GM12878 (cell line): ENCODE results near the gene SCN5A. TPM values are rescaled to one million over a fixed set of nuclear protein-coding genes. Genes with fewer than 3 reads are reported as not detected.
A peak's percentile ranks its signal among the peaks of the same experiment; 100 is the strongest.

Experiments used
- ATAC-seq: fragments of 200-7000 bp; cut with Tn5 transposase; 3 replicates; pipeline ENCODE4 v1.9.1; 2020; ENCODE audit warnings: mild to moderate bottlenecking, moderate library complexity
- BruUV-seq: library from RNA; stranded (reverse); fragments of 400-500 nt; replicated peaks from 2 replicates; lab custom pipeline; 2021; lab: Mats Ljungman, UMichigan
- CTCF ChIA-PET: fragments of 300-600 bp; sonication (Branson Sonifier 250); formaldehyde crosslinking; extraction: SDS; loops from one replicate; lab custom pipeline; 2021; ENCODE audit warnings: inconsistent platforms; lab: Yijun Ruan, JAX
- POLR2A ChIA-PET: fragments of 350-600 bp; formaldehyde crosslinking; extraction: SDS; loops from one replicate; lab custom pipeline; 2021; ENCODE audit warnings: inconsistent platforms; lab: Charles Lee
- RAD21 ChIA-PET: fragments of 300-600 bp; sonication (Branson Sonifier 250); formaldehyde crosslinking; loops from one replicate; lab custom pipeline; 2023; ENCODE audit warnings: antibody characterized with exemption; ENCODE audit not compliant: unreplicated experiment; lab: Charles Lee
- SMC1A ChIA-PET: fragments of 300-600 bp; sonication (Branson Sonifier 250); formaldehyde crosslinking; loops from one replicate; lab custom pipeline; 2023; ENCODE audit not compliant: unreplicated experiment, uncharacterized antibody; lab: Charles Lee
- DNase-seq: peaks from one replicate; pipeline ENCODE4 v3.0.0-alpha.2; 2011; ENCODE audit warnings: low read depth, low spot score
- FAIRE-seq: peaks from 3 replicates; lab custom pipeline; 2011; peaks lifted over from hg19 to GRCh38; lab: Jason Lieb, UNC
- H2AFZ ChIP-seq: 2 replicates; pipeline ENCODE4 v1.6.0; 2011; ENCODE audit warnings: low read depth, low read length, control low read depth; ENCODE audit not compliant: control insufficient read depth
- H3K27ac ChIP-seq: 2 replicates; pipeline ENCODE4 v1.5.1; 2011; ENCODE audit warnings: control low read depth; ENCODE audit not compliant: control insufficient read depth, insufficient read depth
- H3K27me3 ChIP-seq, 2 experiments: replicated peaks in 1 of 2; 2 replicates each; pipeline versions ENCODE4 v1.6.0 to v1.6.1; 2011; ENCODE audit warnings: low read length in 1 of 2; ENCODE audit not compliant: control insufficient read depth in 2 of 2, insufficient read depth in 2 of 2
- H3K36me3 ChIP-seq, 2 experiments: 2 replicates each; pipeline ENCODE4 v1.5.1; 2011; ENCODE audit warnings: low read length in 1 of 2; ENCODE audit not compliant: control insufficient read depth in 2 of 2, insufficient read depth in 2 of 2
- H3K4me1 ChIP-seq: 2 replicates; pipeline ENCODE4 v1.6.1; 2011; ENCODE audit warnings: mild to moderate bottlenecking, low read length, moderate library complexity, mixed read lengths; ENCODE audit not compliant: control insufficient read depth, insufficient read depth
- H3K4me2 ChIP-seq: 2 replicates; pipeline ENCODE4 v1.6.0; 2011; ENCODE audit warnings: control low read depth; ENCODE audit not compliant: control insufficient read depth, insufficient read depth
- H3K4me3 ChIP-seq: fragments of 200-600 bp; sonication (generic); 2 replicates; pipeline ENCODE4 v1.5.1; 2016
- H3K79me2 ChIP-seq: 2 replicates; pipeline ENCODE4 v1.6.0; 2011; ENCODE audit warnings: low read length; ENCODE audit not compliant: control insufficient read depth, insufficient read depth
- H3K9ac ChIP-seq: 2 replicates; pipeline ENCODE4 v1.8.0; 2011; ENCODE audit warnings: low read length, control low read depth, mixed read lengths; ENCODE audit not compliant: control insufficient read depth, insufficient read depth
- H3K9me3 ChIP-seq: replicated peaks from 3 replicates; pipeline ENCODE4 v1.5.1; 2011; ENCODE audit warnings: mild to moderate bottlenecking, low read length; ENCODE audit not compliant: control insufficient read depth, insufficient read depth
- H4K20me1 ChIP-seq: 2 replicates; pipeline ENCODE4 v1.6.0; 2011; ENCODE audit not compliant: control insufficient read depth, insufficient read depth
- CBX3 ChIP-seq: fragments of 200-600 bp; sonication (generic); IDR thresholded peaks from 2 replicates; pipeline ENCODE4 v1.6.1; 2016; ENCODE audit warnings: low read depth, borderline replicate concordance
- CEBPB ChIP-seq, 2 experiments: fragments of 150-350 bp in 1 of 2; IDR thresholded peaks; 2 replicates each; pipeline ENCODE4 v1.6.1; 2012 to 2014; ENCODE audit warnings: low read depth in 2 of 2, low read length in 2 of 2, borderline replicate concordance in 1 of 2, inconsistent platforms in 1 of 2
- GATAD2B ChIP-seq: fragments of 450-650 bp; conservative IDR thresholded peaks from 2 replicates; pipeline ENCODE4 v1.6.1; 2017; ENCODE audit warnings: low read depth, mild to moderate bottlenecking, moderate library complexity
- IKZF2 ChIP-seq, 2 experiments: fragments of 450-650 bp; IDR thresholded peaks; 2 replicates each; pipeline ENCODE4 v1.6.1; 2017; ENCODE audit warnings: mild to moderate bottlenecking in 2 of 2, moderate library complexity in 2 of 2
- KAT2A ChIP-seq: conservative IDR thresholded peaks from 2 replicates; pipeline ENCODE4 v1.6.1; 2011; ENCODE audit warnings: low read depth, low read length; ENCODE audit not compliant: control insufficient read depth
- LARP7 ChIP-seq: fragments of 450-650 bp; IDR thresholded peaks from 2 replicates; pipeline ENCODE4 v1.6.1; 2017; ENCODE audit warnings: mild to moderate bottlenecking
- RAD21 ChIP-seq: IDR thresholded peaks from 2 replicates; pipeline ENCODE4 v1.6.1; 2011; ENCODE audit warnings: mild to moderate bottlenecking, low read depth, low read length, moderate library complexity; ENCODE audit not compliant: insufficient read depth
- SMC3 ChIP-seq: IDR thresholded peaks from 2 replicates; pipeline ENCODE4 v1.6.1; 2011; ENCODE audit warnings: low read length, improper control_type of control experiment, borderline replicate concordance
- WRNIP1 ChIP-seq: IDR thresholded peaks from 2 replicates; pipeline ENCODE4 v1.6.1; 2011; ENCODE audit warnings: low read depth, low read length, improper control_type of control experiment, borderline replicate concordance
- YY1 ChIP-seq: IDR thresholded peaks from 2 replicates; pipeline ENCODE4 v1.6.1; 2011; ENCODE audit warnings: low read depth, mild to moderate bottlenecking, low read length
- WGBS: methylation state at CpG from one replicate; pipeline ENCODE4 v1.1.6; 2016; ENCODE audit warnings: low lambda C conversion rate; ENCODE audit not compliant: insufficient replicate concordance, insufficient coverage; ENCODE audit errors: missing lambda C conversion rate; 5-methylcytosine and 5-hydroxymethylcytosine counted together
- in situ Hi-C: fragments of 300-500 bp; cut with MboI; formaldehyde crosslinking; loops from 9 replicates; pipeline ENCODE4 v1.14.3; 2018; ENCODE audit warnings: mixed read lengths
- intact Hi-C: fragments of 100-400 bp; cut with micrococcal nuclease; formaldehyde crosslinking; loops from one replicate; pipeline ENCODE4 v1.14.2; 2022; ENCODE audit not compliant: unreplicated experiment
- polyA plus RNA-seq, 11 experiments: library from polyadenylated mRNA; depleted of rRNA in 4 of 11; unstranded in 6 of 11; stranded (reverse) in 5 of 11; fragments of >200 nt; fragmentation: Nextera tagmentation in 4 of 11; fragmentation: Illumina TruSeq in 1 of 11; extraction: Ambion mirVana in 4 of 11; extraction: Trizol in 1 of 11; gene quantifications; 1 replicate in 1 of 11; 2 replicates in 10 of 11; pipeline versions ENCODE4 v1.2.1 to v1.2.3, GENCODE V29; 2011 to 2016; ENCODE audit warnings: inconsistent platforms in 2 of 11, missing spikeins in 2 of 11, low read depth in 1 of 11
- total RNA-seq, 4 experiments: library from RNA; depleted of rRNA in 3 of 4; stranded (reverse); fragments of >200 nt in 3 of 4; fragmentation: Illumina TruSeq in 1 of 4; extraction: Trizol in 1 of 4; gene quantifications; 2 replicates each; pipeline versions ENCODE4 v1.2.1 to v1.2.3, GENCODE V29; 2013 to 2021
- TF ChIP-seq, protein P1 (sequence below): IDR thresholded peaks from 2 replicates; pipeline ENCODE4 v1.6.1; 2011; ENCODE audit warnings: mild to moderate bottlenecking, low read depth, low read length, moderate library complexity; ENCODE audit not compliant: insufficient replicate concordance
- TF ChIP-seq, protein P2 (sequence below): fragments of 450-650 bp; IDR thresholded peaks from 2 replicates; pipeline ENCODE4 v1.6.1; 2016; ENCODE audit warnings: mild to moderate bottlenecking
- TF ChIP-seq, protein P3 (sequence below), 3 experiments: IDR thresholded peaks in 2 of 3; conservative IDR thresholded peaks in 1 of 3; 2 replicates each; pipeline ENCODE4 v1.5.1; 2011; ENCODE audit warnings: low read depth in 3 of 3, low read length in 3 of 3, mild to moderate bottlenecking in 3 of 3, control low read depth in 2 of 3, moderate library complexity in 2 of 3, inconsistent platforms in 1 of 3, mixed read lengths in 1 of 3; ENCODE audit not compliant: control insufficient read depth in 2 of 3, insufficient read depth in 1 of 3; ENCODE audit errors: extremely low read depth in 1 of 3

SCN5A gene
- total and polyA plus RNA-seq, 10 of the 15 experiments (the other 5 are each of a cell fraction or from before 2014, with no cell fraction given), result not detected

- TF ChIP-seq, protein P1, sequence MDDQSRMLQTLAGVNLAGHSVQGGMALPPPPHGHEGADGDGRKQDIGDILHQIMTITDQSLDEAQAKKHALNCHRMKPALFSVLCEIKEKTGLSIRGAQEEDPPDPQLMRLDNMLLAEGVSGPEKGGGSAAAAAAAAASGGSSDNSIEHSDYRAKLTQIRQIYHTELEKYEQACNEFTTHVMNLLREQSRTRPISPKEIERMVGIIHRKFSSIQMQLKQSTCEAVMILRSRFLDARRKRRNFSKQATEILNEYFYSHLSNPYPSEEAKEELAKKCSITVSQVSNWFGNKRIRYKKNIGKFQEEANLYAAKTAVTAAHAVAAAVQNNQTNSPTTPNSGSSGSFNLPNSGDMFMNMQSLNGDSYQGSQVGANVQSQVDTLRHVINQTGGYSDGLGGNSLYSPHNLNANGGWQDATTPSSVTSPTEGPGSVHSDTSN, result no peak
- TF ChIP-seq YY1, result no peak
Measured at GRCh38 chr3:38628835-38629234, 20.7 kb downstream of the SCN5A start (continued).

DNA sequence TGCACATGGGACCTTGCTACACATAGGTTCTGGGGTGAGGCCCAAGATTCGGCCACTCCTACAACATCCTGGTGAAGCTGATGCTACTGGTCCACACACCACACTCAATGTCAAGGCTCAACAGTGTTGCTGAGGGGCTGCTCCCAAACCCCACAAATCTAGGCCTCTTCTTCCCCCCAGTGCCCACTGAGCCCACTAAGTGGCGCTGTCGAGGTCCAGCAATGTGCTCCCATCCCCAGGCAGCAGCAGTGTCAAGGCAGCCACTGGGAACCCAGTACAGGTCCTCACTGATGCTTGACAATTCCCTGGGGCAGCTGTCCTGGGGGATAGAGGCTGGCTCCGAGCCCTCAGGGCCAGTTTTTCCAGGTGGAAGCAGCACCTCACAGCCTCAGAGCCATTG lies 21.5 kb downstream of the SCN5A start:
- Histone ChIP-seq H3K9ac (no peak overlapping the region), H3K79me2 (no peaks in the 10 kb centered on the region), H3K4me1 (no peaks in the 10 kb centered on the region), H3K4me2 (no peak overlapping the region), H3K27me3 (no peaks in the 10 kb centered on the region; a peak in 2 of 4 replicates), H3K4me3 (no peak overlapping the region), H4K20me1 (no peaks in the 10 kb centered on the region), H3K9me3 (no peaks in the 10 kb centered on the region), H3K27ac (no peak overlapping the region), H2AFZ (no peak overlapping the region), H3K36me3 (no peaks in the 10 kb centered on the region)
- 0% methylated on average over 4 of the region's 4 CpGs for WGBS
- CTCF ChIA-PET, result interaction anchor here (0.5 to 1.7 kb wide), 4 partner anchors 21 to 614 kb away, joined by 3 to 8 read pairs (median 4); no protein-coding TSS in a partner anchor
- ATAC-seq, result peak; percentile 84
- RAD21 ChIA-PET, result no interaction called here
- no peak for TF ChIP-seq CBX3
- no peak for TF ChIP-seq GATAD2B
- peak; percentile 31; the same call in 1 of the 2 replicates for TF ChIP-seq SMC3
- TF ChIP-seq IKZF2 (IDR thresholded peaks at IDR 0.05), result no peak
- TF ChIP-seq, protein P2, sequence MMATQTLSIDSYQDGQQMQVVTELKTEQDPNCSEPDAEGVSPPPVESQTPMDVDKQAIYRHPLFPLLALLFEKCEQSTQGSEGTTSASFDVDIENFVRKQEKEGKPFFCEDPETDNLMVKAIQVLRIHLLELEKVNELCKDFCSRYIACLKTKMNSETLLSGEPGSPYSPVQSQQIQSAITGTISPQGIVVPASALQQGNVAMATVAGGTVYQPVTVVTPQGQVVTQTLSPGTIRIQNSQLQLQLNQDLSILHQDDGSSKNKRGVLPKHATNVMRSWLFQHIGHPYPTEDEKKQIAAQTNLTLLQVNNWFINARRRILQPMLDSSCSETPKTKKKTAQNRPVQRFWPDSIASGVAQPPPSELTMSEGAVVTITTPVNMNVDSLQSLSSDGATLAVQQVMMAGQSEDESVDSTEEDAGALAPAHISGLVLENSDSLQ, result no peak
- no peak for TF ChIP-seq WRNIP1
- no peak for TF ChIP-seq KAT2A
- no peak for TF ChIP-seq LARP7
- TF ChIP-seq CEBPB (IDR thresholded peaks at IDR 0.05; ENCODE audit: borderline replicate concordance in 1 of 2, low read depth in 2 of 2, low read length in 2 of 2), result no peak
- 0 out of 2 replicates have a peak, but pooled peaks have one; percentile 12 for TF ChIP-seq RAD21
- TF ChIP-seq, protein P1, result no peak
- TF ChIP-seq, protein P3, sequence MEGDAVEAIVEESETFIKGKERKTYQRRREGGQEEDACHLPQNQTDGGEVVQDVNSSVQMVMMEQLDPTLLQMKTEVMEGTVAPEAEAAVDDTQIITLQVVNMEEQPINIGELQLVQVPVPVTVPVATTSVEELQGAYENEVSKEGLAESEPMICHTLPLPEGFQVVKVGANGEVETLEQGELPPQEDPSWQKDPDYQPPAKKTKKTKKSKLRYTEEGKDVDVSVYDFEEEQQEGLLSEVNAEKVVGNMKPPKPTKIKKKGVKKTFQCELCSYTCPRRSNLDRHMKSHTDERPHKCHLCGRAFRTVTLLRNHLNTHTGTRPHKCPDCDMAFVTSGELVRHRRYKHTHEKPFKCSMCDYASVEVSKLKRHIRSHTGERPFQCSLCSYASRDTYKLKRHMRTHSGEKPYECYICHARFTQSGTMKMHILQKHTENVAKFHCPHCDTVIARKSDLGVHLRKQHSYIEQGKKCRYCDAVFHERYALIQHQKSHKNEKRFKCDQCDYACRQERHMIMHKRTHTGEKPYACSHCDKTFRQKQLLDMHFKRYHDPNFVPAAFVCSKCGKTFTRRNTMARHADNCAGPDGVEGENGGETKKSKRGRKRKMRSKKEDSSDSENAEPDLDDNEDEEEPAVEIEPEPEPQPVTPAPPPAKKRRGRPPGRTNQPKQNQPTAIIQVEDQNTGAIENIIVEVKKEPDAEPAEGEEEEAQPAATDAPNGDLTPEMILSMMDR (IDR thresholded peaks at IDR 0.05 in 2 of 3, conservative IDR thresholded peaks at IDR 0.05 in 1 of 3; ENCODE audit: control insufficient read depth in 2 of 3, extremely low read depth in 1 of 3, insufficient read depth in 1 of 3, low read depth in 3 of 3, low read length in 3 of 3), result peak; percentile 42 to 69 (median 55)
- SMC1A ChIA-PET, result interaction anchor here (1.0 kb wide), 2 partner anchors 42 to 106 kb away, joined by 3 to 5 read pairs; no protein-coding TSS in a partner anchor
- in situ Hi-C loops, result no loop called here
- intact Hi-C loops, result no loop called here
- BruUV-seq, result no TSS peak
- DNase-seq, result no peak
- POLR2A ChIA-PET, result no interaction called here
- no peak for FAIRE-seq
